ENCODE data around the gene REM1. TPM values are rescaled to one million over a fixed set of nuclear protein-coding genes. Genes with fewer than 3 reads are reported as not detected.

The REM1 gene
- total RNA-seq, 1 donor from 2014 or later, result not detected

GRCh38 chr20:31523361-31524283, 48.5 kb downstream of the REM1 start:
- DNase-seq (ENCODE audit: low read depth), result no peak
- Histone ChIP-seq H3K27me3 (ENCODE audit: control insufficient read depth, insufficient read depth, low read length) (no peaks in the 10 kb centered on the region), H3K4me3 (ENCODE audit: low read depth, low read length) (no peak overlapping the region), H3K36me3 (ENCODE audit: control insufficient read depth, insufficient read depth, low read length) (peaks cover 2% of the 10 kb centered on the region)
- TF ChIP-seq, protein P1, sequence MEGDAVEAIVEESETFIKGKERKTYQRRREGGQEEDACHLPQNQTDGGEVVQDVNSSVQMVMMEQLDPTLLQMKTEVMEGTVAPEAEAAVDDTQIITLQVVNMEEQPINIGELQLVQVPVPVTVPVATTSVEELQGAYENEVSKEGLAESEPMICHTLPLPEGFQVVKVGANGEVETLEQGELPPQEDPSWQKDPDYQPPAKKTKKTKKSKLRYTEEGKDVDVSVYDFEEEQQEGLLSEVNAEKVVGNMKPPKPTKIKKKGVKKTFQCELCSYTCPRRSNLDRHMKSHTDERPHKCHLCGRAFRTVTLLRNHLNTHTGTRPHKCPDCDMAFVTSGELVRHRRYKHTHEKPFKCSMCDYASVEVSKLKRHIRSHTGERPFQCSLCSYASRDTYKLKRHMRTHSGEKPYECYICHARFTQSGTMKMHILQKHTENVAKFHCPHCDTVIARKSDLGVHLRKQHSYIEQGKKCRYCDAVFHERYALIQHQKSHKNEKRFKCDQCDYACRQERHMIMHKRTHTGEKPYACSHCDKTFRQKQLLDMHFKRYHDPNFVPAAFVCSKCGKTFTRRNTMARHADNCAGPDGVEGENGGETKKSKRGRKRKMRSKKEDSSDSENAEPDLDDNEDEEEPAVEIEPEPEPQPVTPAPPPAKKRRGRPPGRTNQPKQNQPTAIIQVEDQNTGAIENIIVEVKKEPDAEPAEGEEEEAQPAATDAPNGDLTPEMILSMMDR (IDR thresholded peaks at IDR 0.05; ENCODE audit: insufficient read depth, low read length, poor library complexity, severe bottlenecking), result no peak

GRCh38 chr20:31527266-31527665, 52.2 kb downstream of the REM1 start:
- Histone ChIP-seq H3K27me3 (ENCODE audit: control insufficient read depth, insufficient read depth, low read length) (no peaks in the 10 kb centered on the region), H3K36me3 (ENCODE audit: control insufficient read depth, insufficient read depth, low read length) (no peaks in the 10 kb centered on the region), H3K4me3 (ENCODE audit: low read depth, low read length) (no peak overlapping the region)
- no peak for DNase-seq (ENCODE audit: low read depth)
- TF ChIP-seq, protein P1 (IDR thresholded peaks at IDR 0.05; ENCODE audit: insufficient read depth, low read length, poor library complexity, severe bottlenecking), result no peak

Other genes with a start within 250 kb of the REM1 start
- not detected in 2 replicates for gene DEFB115, start 217.6 kb upstream of the REM1 start, total RNA-seq
- not detected in 2 replicates for gene DEFB116, start 166.7 kb upstream of the REM1 start, total RNA-seq
- gene DEFB118, start 106.7 kb upstream of the REM1 start, total RNA-seq, result not detected in 2 replicates
- not detected in 2 replicates for gene DEFB119, start 84.7 kb upstream of the REM1 start, total RNA-seq
- not detected in 2 replicates for gene DEFB121, start 69.1 kb upstream of the REM1 start, total RNA-seq
- not detected in 2 replicates for gene DEFB123, start 34.7 kb upstream of the REM1 start, total RNA-seq
- gene DEFB124, start 161 bp upstream of the REM1 start, total RNA-seq, result not detected in 2 replicates
- gene HM13, start 39.2 kb downstream of the REM1 start, total RNA-seq, result 116 and 133 TPM in 2 replicates
- 27.5 and 32.1 TPM in 2 replicates for gene ID1, start 130.0 kb downstream of the REM1 start, total RNA-seq
- 0.25 TPM in 1 of 2 replicates, not detected in the other for gene COX4I2, start 162.6 kb downstream of the REM1 start, total RNA-seq
- 252 and 283 TPM in 2 replicates for gene BCL2L1, start 247.6 kb downstream of the REM1 start, total RNA-seq